NCI-H2171 treated with DMSO at 0.1 percent for 48 hours (cell line): ENCODE results near the gene KRT74.

Experiments
- DNase-seq: peaks from one replicate; lab custom pipeline; 2025; lab: John Stamatoyannopoulos, UW

The KRT74 gene

GRCh38 chr12:52573306-52573705 lies 337 bp downstream of the KRT74 start:
- DNase-seq = no peak

- DNase-seq = no peak
These were observed 3.1 kb downstream of the KRT74 start for GRCh38 chr12:52570511-52570910.

GRCh38 chr12:52568111-52568510 lies 5.5 kb downstream of the KRT74 start:
- DNase-seq = no peak

- DNase-seq = peak; percentile 82
These were observed 6.8 kb downstream of the KRT74 start for GRCh38 chr12:52566847-52567291.

GRCh38 chr12:52564582-52564981 lies 9.1 kb downstream of the KRT74 start:
- no peak for DNase-seq

GRCh38 chr12:52561880-52562449 lies 11.7 kb downstream of the KRT74 start:
- DNase-seq = no peak

GRCh38 chr12:52559979-52560378 lies 13.7 kb downstream of the KRT74 start:
- no peak for DNase-seq

- no peak for DNase-seq
These were observed 14.7 kb downstream of the KRT74 start for GRCh38 chr12:52558781-52559445.

GRCh38 chr12:52557476-52557875 lies 16.2 kb downstream of the KRT74 start:
- no peak for DNase-seq

- peak; percentile 12 for DNase-seq
These were observed 18.1 kb downstream of the KRT74 start for GRCh38 chr12:52555577-52555976.

GRCh38 chr12:52552681-52553195 lies 20.9 kb downstream of the KRT74 start, which contains the start of gene KRT71:
TSS of gene KRT71 (minus strand) at chr12:52553145. CDS start at chr12:52553077, 68 bp downstream.
- no peak for DNase-seq

GRCh38 chr12:52552055-52552454 lies 21.6 kb downstream of the KRT74 start:
- no peak for DNase-seq

- DNase-seq = no peak
These were observed 22.3 kb downstream of the KRT74 start for GRCh38 chr12:52551216-52551865.

GRCh38 chr12:52546126-52546525 lies 27.5 kb downstream of the KRT74 start:
- DNase-seq = no peak

GRCh38 chr12:52543985-52544883 lies 29.4 kb downstream of the KRT74 start:
- no peak for DNase-seq

GRCh38 chr12:52542785-52543318 lies 30.8 kb downstream of the KRT74 start:
- DNase-seq = no peak

- DNase-seq = no peak
These were observed 31.5 kb downstream of the KRT74 start for GRCh38 chr12:52542157-52542556.

GRCh38 chr12:52541709-52542108 lies 31.9 kb downstream of the KRT74 start:
- DNase-seq = no peak

GRCh38 chr12:52540531-52540930 lies 33.1 kb downstream of the KRT74 start:
- DNase-seq = no peak

GRCh38 chr12:52539821-52540173 lies 33.8 kb downstream of the KRT74 start:
- no peak for DNase-seq

GRCh38 chr12:52539083-52539820 lies 34.4 kb downstream of the KRT74 start:
- peak; percentile 94 for DNase-seq
